Memory B cell (primary cell): Measurements from ENCODE around the gene STXBP1.

Experiments
- ATAC-seq: fragments of 150-1000 bp; cut with Tn5 transposase; 2 replicates; pipeline ENCODE4 v1.10.0; 2021; ENCODE audit warnings: low read depth, mild to moderate bottlenecking, moderate library complexity
- DNase-seq, 2 donors: peaks; one replicate each; pipeline ENCODE4 v3.0.0; 2022; ENCODE audit warnings: low spot score in 2 of 2
- H3K27ac Mint-ChIP-seq: one replicate; pipeline ENCODE4 v1.8.0; 2022; ENCODE audit warnings: mild to moderate bottlenecking, moderate library complexity, mixed read lengths
- H3K27me3 Mint-ChIP-seq: one replicate; pipeline ENCODE4 v1.8.0; 2022; ENCODE audit warnings: mixed read lengths
- H3K36me3 Mint-ChIP-seq: one replicate; pipeline ENCODE4 v1.8.0; 2022; ENCODE audit warnings: mild to moderate bottlenecking, mixed read lengths
- H3K4me1 Mint-ChIP-seq: one replicate; pipeline ENCODE4 v1.8.0; 2022; ENCODE audit warnings: mixed read lengths
- H3K4me3 Mint-ChIP-seq: one replicate; pipeline ENCODE4 v1.8.0; 2022; ENCODE audit warnings: mild to moderate bottlenecking, moderate library complexity, mixed read lengths
- H3K9me3 Mint-ChIP-seq: one replicate; pipeline ENCODE4 v1.8.0; 2022; ENCODE audit warnings: mixed read lengths

STXBP1 gene

GRCh38 chr9:127667906-127668305 lies 55.8 kb downstream of the STXBP1 start:
- Mint-ChIP-seq H3K27me3 (peaks cover 7% of the 10 kb centered on the region), H3K27ac (no peak overlapping the region), H3K4me3 (no peak overlapping the region), H3K9me3 (no peaks in the 10 kb centered on the region), H3K4me1 (no peaks in the 10 kb centered on the region), H3K36me3 (no peaks in the 10 kb centered on the region)
- DNase-seq (no peak), ATAC-seq (no peak)

GRCh38 chr9:127673234-127673633 lies 61.2 kb downstream of the STXBP1 start:
- Mint-ChIP-seq H3K27ac (no peak overlapping the region), H3K4me3 (no peak overlapping the region), H3K27me3 (no peaks in the 10 kb centered on the region), H3K36me3 (no peaks in the 10 kb centered on the region), H3K4me1 (no peaks in the 10 kb centered on the region), H3K9me3 (no peaks in the 10 kb centered on the region)
- no peak for DNase-seq
- ATAC-seq, result no peak

GRCh38 chr9:127676638-127677037 lies 64.6 kb downstream of the STXBP1 start:
- no peak for DNase-seq
- Mint-ChIP-seq H3K27ac (no peak overlapping the region), H3K4me3 (no peak overlapping the region), H3K27me3 (peaks cover 12% of the 10 kb centered on the region), H3K4me1 (no peaks in the 10 kb centered on the region), H3K36me3 (no peaks in the 10 kb centered on the region), H3K9me3 (no peaks in the 10 kb centered on the region)
- ATAC-seq, result no peak

GRCh38 chr9:127679506-127679905 lies 67.4 kb downstream of the STXBP1 start:
- DNase-seq, result no peak
- H3K27me3 Mint-ChIP-seq, result peaks cover 17% of the 10 kb centered on the region
- H3K27ac Mint-ChIP-seq, result no peak overlapping the region
- H3K9me3 Mint-ChIP-seq, result no peaks in the 10 kb centered on the region
- no peaks in the 10 kb centered on the region for H3K4me1 Mint-ChIP-seq
- H3K36me3 Mint-ChIP-seq, result no peaks in the 10 kb centered on the region
- ATAC-seq, result no peak
- no peak overlapping the region for H3K4me3 Mint-ChIP-seq

- no peak overlapping the region for H3K27ac Mint-ChIP-seq
- no peak for DNase-seq
- H3K9me3 Mint-ChIP-seq, result no peaks in the 10 kb centered on the region
- H3K36me3 Mint-ChIP-seq, result no peaks in the 10 kb centered on the region
- no peak for ATAC-seq
- no peaks in the 10 kb centered on the region for H3K4me1 Mint-ChIP-seq
- H3K4me3 Mint-ChIP-seq, result no peak overlapping the region
- H3K27me3 Mint-ChIP-seq, result peaks cover 20% of the 10 kb centered on the region
Measured at GRCh38 chr9:127680226-127680625, 68.1 kb downstream of the STXBP1 start.

- Mint-ChIP-seq H3K4me1 (no peaks in the 10 kb centered on the region), H3K27ac (no peak overlapping the region), H3K9me3 (no peaks in the 10 kb centered on the region), H3K27me3 (peaks cover 20% of the 10 kb centered on the region), H3K4me3 (no peak overlapping the region), H3K36me3 (no peaks in the 10 kb centered on the region)
- ATAC-seq, result no peak
- no peak for DNase-seq
Measured at GRCh38 chr9:127680846-127681245, 68.8 kb downstream of the STXBP1 start.

- no peaks in the 10 kb centered on the region for H3K9me3 Mint-ChIP-seq
- H3K27ac Mint-ChIP-seq, result no peak overlapping the region
- ATAC-seq (no peak), DNase-seq (no peak)
- no peak overlapping the region for H3K4me3 Mint-ChIP-seq
- H3K36me3 Mint-ChIP-seq, result no peaks in the 10 kb centered on the region
- H3K27me3 Mint-ChIP-seq, result peaks cover 22% of the 10 kb centered on the region
- no peaks in the 10 kb centered on the region for H3K4me1 Mint-ChIP-seq
Measured at GRCh38 chr9:127682351-127683136, 70.5 kb downstream of the STXBP1 start.

- H3K4me3 Mint-ChIP-seq, result no peak overlapping the region
- H3K9me3 Mint-ChIP-seq, result no peaks in the 10 kb centered on the region
- H3K4me1 Mint-ChIP-seq, result no peaks in the 10 kb centered on the region
- H3K27me3 Mint-ChIP-seq, result peaks cover 21% of the 10 kb centered on the region
- no peak overlapping the region for H3K27ac Mint-ChIP-seq
- DNase-seq (no peak), ATAC-seq (no peak)
- H3K36me3 Mint-ChIP-seq, result no peaks in the 10 kb centered on the region
Measured at GRCh38 chr9:127683723-127684122, 71.6 kb downstream of the STXBP1 start.

- Mint-ChIP-seq H3K27ac (no peak overlapping the region), H3K9me3 (no peaks in the 10 kb centered on the region), H3K27me3 (peaks cover 16% of the 10 kb centered on the region), H3K4me3 (no peak overlapping the region), H3K4me1 (no peaks in the 10 kb centered on the region), H3K36me3 (no peaks in the 10 kb centered on the region)
- no peak for DNase-seq
- no peak for ATAC-seq
Measured at GRCh38 chr9:127684576-127684975, 72.5 kb downstream of the STXBP1 start.

- DNase-seq, result no peak
- no peaks in the 10 kb centered on the region for H3K9me3 Mint-ChIP-seq
- no peak overlapping the region for H3K4me3 Mint-ChIP-seq
- H3K27me3 Mint-ChIP-seq, result peaks cover 9% of the 10 kb centered on the region
- no peak overlapping the region for H3K27ac Mint-ChIP-seq
- ATAC-seq, result no peak
- no peaks in the 10 kb centered on the region for H3K4me1 Mint-ChIP-seq
- H3K36me3 Mint-ChIP-seq, result no peaks in the 10 kb centered on the region
Measured at GRCh38 chr9:127686461-127687393, 74.7 kb downstream of the STXBP1 start.

GRCh38 chr9:127689329-127690000 lies 77.4 kb downstream of the STXBP1 start:
- Mint-ChIP-seq H3K4me3 (no peak overlapping the region), H3K9me3 (no peaks in the 10 kb centered on the region), H3K27me3 (peaks cover 5% of the 10 kb centered on the region), H3K36me3 (no peaks in the 10 kb centered on the region), H3K4me1 (no peaks in the 10 kb centered on the region), H3K27ac (no peak overlapping the region)
- no peak for ATAC-seq
- no peak for DNase-seq

GRCh38 chr9:127690735-127691134 lies 78.7 kb downstream of the STXBP1 start:
- Mint-ChIP-seq H3K27me3 (peaks cover 3% of the 10 kb centered on the region), H3K27ac (no peak overlapping the region), H3K9me3 (no peaks in the 10 kb centered on the region), H3K36me3 (no peaks in the 10 kb centered on the region), H3K4me1 (no peaks in the 10 kb centered on the region), H3K4me3 (no peak overlapping the region)
- DNase-seq (no peak), ATAC-seq (no peak)

- no peak for ATAC-seq
- H3K27ac Mint-ChIP-seq, result no peak overlapping the region
Measured at GRCh38 chr9:127692071-127692470, 80.0 kb downstream of the STXBP1 start.

GRCh38 chr9:127693143-127693542 lies 81.1 kb downstream of the STXBP1 start:
- H3K9me3 Mint-ChIP-seq, result no peaks in the 10 kb centered on the region
- ATAC-seq (no peak), DNase-seq (no peak)
- no peak overlapping the region for H3K4me3 Mint-ChIP-seq
- H3K36me3 Mint-ChIP-seq, result no peaks in the 10 kb centered on the region
- no peak overlapping the region for H3K27ac Mint-ChIP-seq
- H3K4me1 Mint-ChIP-seq, result no peaks in the 10 kb centered on the region
- no peaks in the 10 kb centered on the region for H3K27me3 Mint-ChIP-seq

More at GRCh38 chr9:127692071-127692470, 80.0 kb downstream of the STXBP1 start:
- Mint-ChIP-seq H3K9me3 (no peaks in the 10 kb centered on the region), H3K27me3 (no peaks in the 10 kb centered on the region), H3K36me3 (no peaks in the 10 kb centered on the region), H3K4me3 (no peak overlapping the region), H3K4me1 (no peaks in the 10 kb centered on the region)
- DNase-seq, result no peak
